HL-60/S4 (cell line): Measurements from ENCODE around the gene SLC16A7.
"Not testable (repeated sequence)": the region's sequence is repeated elsewhere in the genome, so short reads cannot be mapped to it uniquely, and the experiment has no call there.

Source experiments
- in situ Hi-C: fragments of 300-500 bp; cut with MboI; formaldehyde crosslinking; loops from 2 replicates; pipeline ENCODE4 v1.14.3; 2022; ENCODE audit warnings: low sequenced_read_pairs

Gene SLC16A7

DNA sequence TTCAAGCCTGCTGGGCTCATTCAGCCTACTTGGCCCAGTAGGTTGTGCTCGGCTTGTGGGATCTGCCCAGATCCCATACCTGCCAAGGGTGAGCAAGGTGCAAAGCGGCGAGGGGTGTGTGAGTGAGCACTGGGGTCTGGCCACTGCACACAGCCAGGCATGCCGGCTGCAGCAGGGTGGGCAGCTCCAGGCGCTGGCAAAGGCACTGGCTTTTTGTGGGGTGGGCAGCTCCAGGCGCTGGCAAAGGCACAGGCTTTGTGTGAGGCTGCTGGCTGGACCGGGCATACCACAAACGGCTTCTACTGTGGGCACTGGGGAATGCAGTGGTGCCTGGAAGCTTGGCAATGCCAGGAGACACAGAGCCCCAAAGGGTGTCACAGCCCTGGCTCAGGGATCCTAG lies 137.4 kb downstream of the SLC16A7 start:
- in situ Hi-C loops: no loop called here

DNA sequence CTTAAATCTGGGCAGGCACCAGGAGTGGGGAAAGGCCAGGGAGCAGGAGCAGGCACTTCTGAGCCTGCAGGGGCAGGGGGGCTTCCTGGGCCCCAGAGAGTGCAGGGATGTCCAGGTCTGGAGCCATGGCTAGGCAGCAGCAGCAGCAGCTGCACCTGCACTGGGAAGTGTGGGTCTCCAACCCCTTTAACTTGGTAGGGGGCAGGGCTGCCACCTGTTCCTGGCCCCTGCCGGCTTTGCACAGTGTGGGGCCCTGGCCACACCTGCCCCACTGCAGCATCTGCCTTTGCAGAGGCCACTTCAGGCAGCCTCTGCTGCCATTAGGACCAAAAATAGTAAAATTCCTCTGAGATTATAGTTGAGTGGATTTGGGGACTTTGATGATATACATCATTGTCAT lies 138.5 kb downstream of the SLC16A7 start:
- in situ Hi-C loops: no loop called here

DNA sequence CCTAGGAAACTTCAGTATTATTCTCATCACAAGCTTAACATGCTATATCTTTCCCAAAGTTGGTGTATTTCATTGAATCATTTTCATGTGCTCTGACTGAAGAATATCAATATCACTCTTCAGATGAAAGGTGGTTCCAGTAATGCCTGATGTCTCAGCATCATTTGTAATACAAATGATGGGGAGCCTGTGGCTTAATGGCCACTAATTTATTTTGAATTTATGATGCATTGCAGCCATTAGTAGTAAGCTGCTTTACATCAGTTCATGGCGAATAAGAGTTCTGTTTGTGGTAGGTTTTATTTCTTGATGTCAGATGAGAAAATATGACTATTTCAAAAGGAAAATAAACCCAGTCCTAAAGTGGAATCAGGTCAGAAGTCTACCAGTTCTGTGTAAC lies 139.4 kb downstream of the SLC16A7 start:
- in situ Hi-C loops: no loop called here

DNA sequence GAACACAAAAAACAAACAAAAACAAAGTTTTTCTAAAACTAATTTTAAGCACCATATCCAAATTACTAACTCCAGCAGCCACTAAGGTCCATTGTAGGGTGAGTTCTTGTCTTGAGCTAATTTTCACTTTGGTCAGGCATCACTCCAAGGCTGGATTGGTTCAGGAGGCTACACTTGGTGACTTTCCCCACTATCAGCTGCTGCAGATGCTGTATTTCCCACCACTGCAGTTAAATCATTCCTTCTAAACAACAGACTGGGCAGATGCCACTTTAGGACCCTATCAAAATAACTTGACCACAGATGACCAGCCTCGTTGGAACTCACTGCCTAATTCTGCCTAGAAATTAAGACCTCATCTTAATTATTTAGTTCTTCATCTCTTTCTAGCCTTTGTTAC lies 140.5 kb downstream of the SLC16A7 start:
- in situ Hi-C loops: no loop called here

DNA sequence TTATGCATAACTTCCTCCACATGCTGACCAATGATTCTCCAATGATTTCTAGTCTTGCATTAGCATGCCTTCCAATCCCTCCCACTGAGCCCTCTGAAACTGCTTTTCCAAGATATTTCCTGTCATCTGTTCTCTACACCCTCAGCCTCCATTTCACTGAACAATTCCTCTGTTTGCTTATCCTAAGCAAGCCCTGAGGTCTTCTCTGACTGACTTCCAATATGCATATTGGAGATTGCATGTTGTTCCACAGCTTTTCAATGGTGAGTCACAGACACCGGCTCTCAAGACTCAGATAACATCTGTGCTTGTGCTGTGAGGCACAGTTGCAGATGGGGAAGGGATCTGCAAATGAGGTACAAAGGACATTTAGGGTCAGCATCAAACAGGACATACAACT lies 141.0 kb downstream of the SLC16A7 start:
- in situ Hi-C loops: no loop called here

DNA sequence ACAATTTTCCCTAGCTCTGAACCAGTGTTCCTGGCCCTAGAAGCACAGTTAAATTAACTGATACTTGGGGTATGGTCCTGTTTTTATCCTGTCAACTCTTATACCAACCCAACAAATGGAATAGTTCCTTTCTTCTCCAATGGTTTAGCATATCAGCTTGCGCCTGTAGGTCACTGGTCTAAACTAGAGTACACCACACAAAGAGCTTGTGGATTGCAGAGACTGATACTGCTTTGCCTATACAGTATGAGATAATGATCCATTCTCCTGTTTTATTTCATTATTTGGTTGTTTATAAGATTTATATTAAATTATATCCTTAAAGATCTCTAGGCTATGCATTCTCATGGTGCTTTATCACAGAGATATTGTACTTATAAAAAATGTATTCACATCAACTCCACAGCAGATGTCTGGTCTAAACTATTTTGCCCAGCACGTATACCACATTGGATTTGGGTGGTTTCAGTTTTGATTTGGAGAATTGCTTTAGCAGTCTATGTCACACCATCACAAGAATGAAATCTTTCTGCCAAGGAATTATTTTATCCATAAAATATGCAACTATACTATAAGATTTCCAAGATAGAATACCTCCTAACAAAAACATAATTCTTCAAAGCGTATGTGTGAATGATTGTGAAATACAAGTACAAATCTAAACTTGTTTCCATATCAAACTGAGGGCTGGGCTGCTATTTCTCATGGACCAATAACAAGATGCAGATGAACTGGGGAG lies 142.1 kb downstream of the SLC16A7 start:
- in situ Hi-C loops: no loop called here

DNA sequence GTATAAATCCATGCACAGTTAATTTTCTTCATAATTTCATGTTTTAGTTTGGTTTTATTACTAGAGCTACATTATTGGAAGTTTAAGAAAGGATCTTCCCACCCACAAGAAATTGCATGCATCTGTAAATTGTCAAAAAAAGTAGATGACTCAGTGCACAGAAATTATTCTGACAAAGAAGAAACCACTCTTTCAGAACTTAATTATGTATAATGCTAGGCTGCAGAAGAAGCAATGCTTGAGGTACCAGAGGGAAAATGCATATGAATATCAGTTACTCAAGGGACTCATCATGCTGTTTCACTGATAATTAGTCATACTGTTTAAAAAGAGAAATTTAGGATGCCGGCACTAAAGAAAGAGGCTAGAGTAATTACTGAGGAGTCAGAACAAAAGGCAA lies 147.0 kb downstream of the SLC16A7 start:
- in situ Hi-C loops: no loop called here

DNA sequence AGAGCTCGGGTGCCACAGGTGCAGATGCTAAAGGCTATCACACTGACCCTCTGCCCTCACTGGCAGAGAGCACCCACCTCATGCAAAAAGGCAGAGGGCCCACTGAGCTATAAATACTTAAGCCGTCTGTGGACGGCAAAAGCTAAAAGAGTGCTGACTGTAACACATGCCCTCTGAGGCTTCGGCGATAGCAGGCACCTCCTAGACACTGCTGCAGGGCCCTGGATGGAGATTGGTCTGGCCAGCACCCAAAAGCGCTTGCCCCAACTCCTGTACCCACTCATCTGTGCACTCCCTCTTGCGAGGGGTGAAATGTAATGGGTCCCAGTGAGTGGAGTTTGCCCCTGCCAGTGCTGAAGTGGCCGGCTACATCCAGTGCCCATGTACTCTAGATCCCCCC lies 148.7 kb downstream of the SLC16A7 start:
- in situ Hi-C loops: no loop called here

DNA sequence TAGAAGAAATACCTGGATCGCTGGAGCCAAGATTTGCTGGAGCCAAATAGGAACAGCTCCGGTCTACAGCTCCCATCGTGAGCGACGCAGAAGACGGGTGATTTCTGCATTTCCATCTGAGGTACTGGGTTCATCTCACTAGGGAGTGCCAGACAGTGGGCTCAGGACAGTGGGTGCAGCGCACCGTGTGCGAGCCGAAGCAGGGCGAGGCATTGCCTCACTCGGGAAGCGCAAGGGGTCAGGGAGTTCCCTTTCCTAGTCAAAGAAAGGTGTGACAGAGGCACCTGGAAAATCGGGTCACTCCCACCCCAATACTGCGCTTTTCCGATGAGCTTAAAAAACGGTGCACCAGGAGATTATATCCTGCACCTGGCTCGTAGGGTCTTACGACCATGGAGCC lies 155.3 kb downstream of the SLC16A7 start:
- in situ Hi-C loops: not testable (repeated sequence)

DNA sequence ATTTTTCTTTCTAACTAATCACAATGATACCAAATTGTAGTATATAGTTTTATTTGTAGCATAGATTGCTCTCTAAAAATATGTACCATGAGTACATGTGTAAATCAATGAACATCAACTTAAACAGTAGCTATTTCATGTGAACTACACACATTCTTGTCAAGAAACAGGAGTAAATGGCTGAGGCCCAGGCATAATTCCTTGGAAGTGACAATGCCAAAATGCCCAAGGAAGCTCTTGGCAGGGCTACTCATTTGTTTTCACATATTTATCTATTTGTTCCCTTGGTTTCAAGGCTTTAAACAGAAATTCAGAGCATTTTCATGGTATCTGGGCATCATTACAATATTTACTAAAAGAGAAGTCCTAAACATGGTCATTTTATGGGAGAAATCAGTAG lies 165.7 kb downstream of the SLC16A7 start:
- in situ Hi-C loops: no loop called here

DNA sequence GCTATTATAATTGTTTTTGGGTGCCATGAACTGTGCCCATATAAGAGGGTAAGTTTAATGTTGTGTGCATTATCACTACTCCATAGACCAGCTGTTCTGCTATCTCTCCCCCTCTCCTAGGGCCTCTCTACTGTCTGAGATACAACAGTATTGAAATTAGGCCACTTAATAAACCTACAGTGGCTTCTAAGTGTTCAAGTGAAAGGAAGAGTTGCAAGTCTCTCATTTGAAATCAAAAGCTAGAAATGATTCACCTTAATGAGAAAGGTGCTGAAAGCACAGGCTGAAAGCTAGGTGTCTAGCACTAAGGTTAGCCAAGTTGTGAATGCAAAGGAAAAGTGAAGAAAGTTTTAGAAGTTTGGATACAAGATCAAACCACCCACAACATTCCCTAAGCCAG lies 168.0 kb downstream of the SLC16A7 start:
- in situ Hi-C loops: no loop called here

DNA sequence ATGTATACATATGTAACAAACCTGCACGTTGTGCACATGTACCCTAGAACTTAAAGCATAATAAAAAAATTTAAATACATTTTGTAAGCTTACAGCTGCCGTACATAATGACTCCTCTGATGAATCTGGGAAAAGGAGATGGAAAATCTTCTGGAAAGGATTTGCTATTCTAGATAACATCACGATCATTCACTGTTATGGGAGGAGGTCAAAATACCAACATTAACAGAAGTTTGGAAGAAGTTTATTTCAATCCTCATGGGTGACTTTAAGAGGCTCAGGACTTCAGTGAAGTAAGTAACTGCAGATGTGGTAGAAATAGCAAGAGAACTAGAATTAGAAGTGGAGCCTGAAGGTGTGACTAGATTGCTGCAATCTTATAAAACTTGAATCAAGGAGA lies 172.2 kb downstream of the SLC16A7 start:
- in situ Hi-C loops: no loop called here

DNA sequence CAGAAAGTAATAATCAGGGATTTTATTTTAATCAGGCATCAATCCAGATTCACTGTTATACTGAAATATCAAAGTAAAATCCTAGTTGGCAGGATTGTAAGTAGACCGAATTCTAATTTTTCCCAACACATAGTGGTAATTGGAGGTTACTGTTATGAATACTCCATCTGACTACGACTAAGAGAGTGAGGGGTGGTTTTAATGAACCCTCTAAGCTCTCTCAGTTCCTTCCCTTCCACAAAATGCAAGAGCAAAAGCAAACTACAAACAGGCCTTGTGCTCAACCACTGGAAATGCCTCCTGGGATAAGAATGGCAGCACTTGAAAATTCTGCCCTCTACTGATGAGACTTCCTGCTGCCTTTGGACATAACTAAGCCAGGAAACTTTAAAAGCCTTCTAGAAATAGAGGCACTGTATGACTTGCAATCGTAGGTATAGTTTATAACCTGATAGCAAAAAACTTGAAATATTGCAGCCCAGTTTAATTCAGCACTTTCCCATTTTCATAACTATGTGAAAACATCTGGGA lies 184.8 kb downstream of the SLC16A7 start:
- in situ Hi-C loops: no loop called here

DNA sequence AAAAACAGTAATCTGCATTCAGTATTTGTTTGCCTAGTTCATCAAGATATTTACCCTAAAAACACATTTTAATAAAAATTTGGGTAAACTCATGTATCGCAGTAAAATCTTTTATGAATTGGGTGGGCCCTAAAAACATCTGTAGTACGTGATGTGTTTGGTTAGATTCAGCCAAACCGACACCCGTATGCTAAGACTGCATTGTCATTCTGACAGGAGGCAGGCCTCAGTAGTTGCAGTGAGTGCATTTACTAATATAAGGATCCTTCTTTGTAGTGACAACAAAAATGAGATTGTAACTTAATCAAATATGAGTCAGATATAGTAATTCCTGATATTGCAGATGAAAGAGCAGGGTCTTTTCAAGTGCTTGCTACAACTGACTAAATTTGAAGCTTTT lies 191.8 kb downstream of the SLC16A7 start:
- in situ Hi-C loops: no loop called here

DNA sequence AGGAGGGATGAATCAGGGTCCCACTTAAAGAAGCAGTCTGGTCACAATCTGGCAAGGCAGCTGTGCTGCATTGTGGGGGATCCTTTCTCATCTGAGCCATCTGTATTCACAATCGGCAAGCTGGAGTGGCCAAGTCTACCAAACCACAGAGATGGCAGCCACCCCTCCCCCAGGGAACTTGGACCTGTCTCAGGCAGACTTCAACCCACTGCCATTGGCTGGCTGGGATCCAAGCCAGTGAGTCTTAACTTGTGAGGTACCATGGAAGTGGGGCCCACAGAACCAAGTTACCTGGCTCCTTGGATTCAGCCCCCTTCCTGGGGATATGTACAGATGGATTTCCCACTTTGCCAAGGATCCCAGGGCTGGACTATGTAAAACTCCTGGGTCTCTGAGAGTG lies 196.8 kb downstream of the SLC16A7 start:
- in situ Hi-C loops: no loop called here

DNA sequence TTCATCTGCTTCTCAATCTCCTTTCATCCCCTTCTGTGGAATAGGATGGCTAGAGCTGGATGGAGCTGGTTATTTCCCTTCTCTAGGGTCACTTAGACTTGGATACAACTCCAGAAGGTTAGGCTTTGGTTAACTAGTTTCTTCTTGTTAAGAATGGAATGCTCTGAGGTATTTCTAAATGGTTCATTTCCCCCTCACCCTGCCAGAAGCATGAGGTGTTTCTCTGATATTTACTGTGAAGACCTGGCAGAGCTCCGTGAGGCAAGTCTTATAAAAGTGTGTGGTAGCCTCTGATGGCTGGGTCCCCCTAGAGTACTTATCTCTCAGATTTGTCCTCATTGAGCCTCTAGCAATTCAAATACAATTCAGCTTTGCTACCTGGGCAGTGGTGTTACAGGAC lies 207.9 kb downstream of the SLC16A7 start:
- in situ Hi-C loops: no loop called here

DNA sequence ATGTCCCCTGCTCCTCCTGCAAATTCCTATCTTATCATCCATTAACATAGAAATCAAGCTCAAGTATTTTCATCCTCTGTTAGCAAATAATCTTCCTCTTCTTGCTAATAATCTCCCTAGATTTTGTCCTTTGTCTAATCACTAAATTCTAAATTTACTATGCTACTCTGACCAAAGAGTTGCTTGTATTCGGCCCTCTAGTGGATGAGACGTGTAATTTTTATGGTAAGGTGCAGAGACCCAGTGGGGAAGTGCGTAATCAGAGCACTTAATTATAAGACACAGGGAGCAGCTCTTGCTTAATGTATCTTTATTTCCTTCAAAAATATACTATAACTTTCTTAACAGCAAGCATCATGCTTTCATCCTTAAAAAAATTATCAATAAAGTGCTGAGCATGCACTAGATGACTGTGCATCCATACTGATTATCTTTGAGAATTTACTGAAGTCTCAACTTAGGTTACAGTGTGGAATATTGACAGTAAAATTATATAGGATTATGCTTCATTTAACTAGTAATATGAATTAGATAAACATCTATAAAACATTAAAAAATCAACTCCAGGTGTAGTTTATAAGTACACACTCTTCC lies 212.6 kb downstream of the SLC16A7 start:
- in situ Hi-C loops: no loop called here

DNA sequence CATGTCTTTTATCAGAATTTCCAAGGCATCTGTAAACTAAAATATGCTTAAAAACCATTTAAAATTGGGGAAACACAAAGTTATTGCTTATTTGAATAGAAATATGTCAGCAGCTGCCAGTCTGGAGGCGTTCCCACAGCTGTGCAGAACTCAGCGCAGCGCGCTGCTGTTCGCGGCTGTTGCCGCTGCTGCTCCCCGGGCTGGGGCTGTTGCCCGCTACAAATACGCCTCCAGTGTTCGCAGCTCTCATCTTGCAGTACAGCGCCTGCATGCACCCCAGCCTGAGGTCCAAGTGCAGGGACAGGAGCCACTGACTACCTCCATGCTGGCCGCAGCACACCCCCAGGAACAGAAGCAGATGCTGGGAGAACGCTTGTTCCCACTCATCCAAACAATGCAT lies 216.2 kb downstream of the SLC16A7 start:
- in situ Hi-C loops: no loop called here

DNA sequence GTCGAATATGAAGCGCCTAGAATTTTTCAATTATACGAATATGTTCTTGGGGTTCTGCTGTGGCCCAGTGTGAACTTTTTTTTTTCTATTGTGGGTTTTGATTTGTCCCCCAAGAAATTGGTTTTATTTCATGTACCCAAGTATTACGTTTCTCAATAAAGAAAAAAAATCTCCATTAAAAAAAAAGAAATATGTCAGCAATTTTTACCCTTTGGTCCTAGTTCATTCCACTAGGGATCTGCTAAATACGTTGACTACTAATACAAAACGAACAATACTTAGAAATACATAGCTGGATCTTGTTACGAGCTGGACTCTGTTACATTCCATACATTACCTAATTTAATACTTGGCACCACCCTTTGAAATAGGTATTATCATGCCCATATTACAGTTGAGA lies 216.9 kb downstream of the SLC16A7 start:
- in situ Hi-C loops: no loop called here

DNA sequence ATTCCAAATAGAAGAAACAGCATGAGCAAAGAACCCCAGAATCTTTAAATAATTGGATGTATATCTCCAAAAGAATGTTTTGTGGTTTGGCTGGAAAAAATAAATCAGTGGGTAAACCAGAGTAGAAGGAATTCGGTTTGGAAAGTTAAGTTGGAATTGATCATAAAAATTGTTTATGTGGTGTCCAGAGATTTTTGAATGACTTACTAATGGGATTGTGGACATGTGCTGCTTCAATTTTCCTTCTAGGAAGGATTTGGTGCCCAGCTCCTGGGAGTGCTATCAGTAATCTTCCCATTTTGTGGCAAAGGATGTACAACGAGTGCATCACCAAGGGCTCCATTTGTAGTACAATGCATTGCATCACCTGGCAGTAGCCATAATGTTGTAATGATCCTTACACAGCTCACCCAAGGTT lies 224.8 kb downstream of the SLC16A7 start:
- in situ Hi-C loops: no loop called here

DNA sequence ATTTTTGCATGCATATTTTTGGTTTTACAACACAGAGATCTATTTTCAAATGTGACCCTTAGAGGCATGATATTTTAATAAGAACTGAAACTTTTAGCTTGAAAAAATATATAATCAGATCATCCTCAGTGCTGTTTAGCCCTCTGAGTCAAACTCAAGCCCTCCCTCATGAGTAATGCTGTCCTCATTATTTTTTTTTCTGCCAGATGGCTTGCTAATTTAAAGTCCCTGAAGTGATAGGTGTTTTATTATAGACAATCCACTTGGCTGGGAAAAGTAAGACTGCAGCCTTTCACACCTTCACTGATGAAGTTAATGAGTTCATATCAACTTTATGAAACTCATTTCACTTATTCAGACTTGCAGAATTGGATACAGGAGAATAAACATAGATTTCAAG lies 227.7 kb downstream of the SLC16A7 start:
- in situ Hi-C loops: no loop called here

DNA sequence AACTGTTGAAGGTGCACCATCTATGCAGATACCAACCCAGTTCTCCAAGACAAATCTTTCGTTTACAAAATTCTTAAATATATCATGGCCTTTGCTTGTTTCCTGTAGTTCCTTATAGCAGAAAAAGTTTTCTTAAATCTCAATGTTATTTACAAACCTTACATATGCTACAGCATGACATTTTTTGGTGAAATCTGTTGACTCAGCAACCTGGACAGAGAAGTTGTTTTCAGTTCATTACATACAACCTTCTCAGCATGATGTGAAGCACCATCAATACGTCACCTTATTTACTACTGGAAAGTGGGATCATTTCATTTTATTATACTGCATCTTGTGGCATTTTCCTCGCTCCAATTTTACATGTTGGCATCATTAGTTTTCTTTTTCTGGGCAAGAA lies 231.9 kb downstream of the SLC16A7 start:
- in situ Hi-C loops: loop anchor here (25.0 kb wide), 1 partner anchor 415 kb away; no protein-coding TSS in a partner anchor

DNA sequence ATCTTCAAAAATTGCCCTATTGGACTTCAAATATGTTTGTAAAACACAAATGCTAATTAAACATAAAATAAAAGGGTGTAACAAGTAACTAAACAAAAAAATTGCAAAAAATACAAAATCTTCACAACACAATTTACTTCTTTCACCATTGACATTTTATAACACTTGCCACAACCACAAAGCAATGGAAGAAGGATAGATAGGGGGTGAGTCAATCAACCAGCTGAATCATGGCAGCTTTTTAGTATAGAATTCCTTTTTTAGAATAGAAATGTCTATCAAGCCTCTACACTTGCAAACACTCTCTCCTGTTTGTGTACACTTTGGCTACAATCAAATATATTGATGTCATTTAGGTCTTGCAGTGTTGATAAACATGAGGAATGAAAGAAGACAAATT lies 232.7 kb downstream of the SLC16A7 start:
- in situ Hi-C loops: loop anchor here (25.0 kb wide), 1 partner anchor 416 kb away; no protein-coding TSS in a partner anchor
